Forelimb muscle (tissue), 1 donor: ENCODE data around the gene LTA4H. TPM values are rescaled to one million over a fixed set of nuclear protein-coding genes. Genes with fewer than 3 reads are reported as not detected.
"Not testable (repeated sequence)": the region's sequence is repeated elsewhere in the genome, so short reads cannot be mapped to it uniquely, and the experiment has no call there.

Source experiments
- DNase-seq: peaks from one replicate; pipeline ENCODE4 v3.0.0-alpha.2; 2013; ENCODE audit warnings: low read depth
- polyA plus RNA-seq: library from polyadenylated mRNA; unstranded; fragments of 120-200 nt; gene quantifications from one replicate; pipeline ENCODE4 v1.2.1, GENCODE V29; 2013; ENCODE audit not compliant: insufficient read length

LTA4H gene
- polyA plus RNA-seq = 74.4 TPM

- peak; percentile 98 for DNase-seq
Measured at GRCh38 chr12:96035283-96036236, at the start of gene LTA4H. LTA4H (minus strand) TSS chr12:96035587; CDS start chr12:96035519, 68 bp downstream.

- DNase-seq = no peak
Measured at GRCh38 chr12:96084624-96085023, 49.2 kb upstream of the LTA4H start.

- DNase-seq = no peak
Measured at GRCh38 chr12:96083020-96083719, 47.8 kb upstream of the LTA4H start.

- no peak for DNase-seq
Measured at GRCh38 chr12:96081596-96081995, 46.2 kb upstream of the LTA4H start.

GRCh38 chr12:96078231-96079135 is 43.1 kb upstream of the LTA4H start:
- no peak for DNase-seq

- DNase-seq = no peak
Measured at GRCh38 chr12:96077081-96077480, 41.7 kb upstream of the LTA4H start.

GRCh38 chr12:96075560-96075959 is 40.2 kb upstream of the LTA4H start:
- DNase-seq = no peak

GRCh38 chr12:96073346-96074330 is 38.3 kb upstream of the LTA4H start:
- no peak for DNase-seq

- DNase-seq = no peak
Measured at GRCh38 chr12:96070670-96071279, 35.4 kb upstream of the LTA4H start.

GRCh38 chr12:96069511-96070231 is 34.3 kb upstream of the LTA4H start:
- DNase-seq = no peak

- DNase-seq = no peak
Measured at GRCh38 chr12:96068636-96069035, 33.2 kb upstream of the LTA4H start.

GRCh38 chr12:96068111-96068510 is 32.7 kb upstream of the LTA4H start:
- no peak for DNase-seq

- DNase-seq = not testable (repeated sequence)
Measured at GRCh38 chr12:96065776-96066175, 30.4 kb upstream of the LTA4H start.

GRCh38 chr12:96064966-96065365 is 29.6 kb upstream of the LTA4H start:
- DNase-seq = no peak

GRCh38 chr12:96064271-96064670 is 28.9 kb upstream of the LTA4H start:
- no peak for DNase-seq

- no peak for DNase-seq
Measured at GRCh38 chr12:96063046-96063445, 27.7 kb upstream of the LTA4H start.

GRCh38 chr12:96061864-96062453 is 26.6 kb upstream of the LTA4H start:
- DNase-seq = peak; percentile 54

- no peak for DNase-seq
Measured at GRCh38 chr12:96061323-96061722, 25.9 kb upstream of the LTA4H start.

GRCh38 chr12:96060041-96060440 is 24.7 kb upstream of the LTA4H start:
- DNase-seq = no peak
